Amniotic epithelial cell (primary cell): ENCODE measurements around the gene CRYBB3.
"Not testable (repeated sequence)": the region's sequence is repeated elsewhere in the genome, so short reads cannot be mapped to it uniquely, and the experiment has no call there.

Experiments used
- DNase-seq: peaks from one replicate; pipeline ENCODE4 v3.0.0-alpha.2; 2010; ENCODE audit warnings: low read depth

CRYBB3 gene

GRCh38 chr22:25176175-25176574 is 23.5 kb upstream of the CRYBB3 start:
- no peak for DNase-seq

- no peak for DNase-seq
These were observed 22.9 kb upstream of the CRYBB3 start for GRCh38 chr22:25176799-25177198.

DNA sequence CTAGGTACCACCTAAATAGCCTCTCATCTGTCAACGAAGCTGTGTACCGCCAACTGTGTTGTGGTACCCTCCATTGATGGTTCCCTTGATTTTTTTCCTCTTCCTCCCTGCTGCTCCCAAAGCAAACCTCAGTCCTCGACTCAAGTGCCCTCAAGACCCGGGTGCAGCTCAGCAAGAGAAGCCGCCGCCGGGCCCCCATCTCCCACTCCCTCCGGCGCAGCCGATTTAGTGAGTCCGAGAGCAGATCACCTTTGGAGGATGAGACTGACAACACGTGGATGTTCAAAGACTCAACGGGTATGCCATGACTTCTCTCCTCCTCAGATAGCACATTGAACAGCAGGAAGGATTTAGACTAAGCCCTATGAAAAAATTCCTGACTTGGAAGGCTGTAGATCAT is 22.4 kb upstream of the CRYBB3 start:
- no peak for DNase-seq

DNA sequence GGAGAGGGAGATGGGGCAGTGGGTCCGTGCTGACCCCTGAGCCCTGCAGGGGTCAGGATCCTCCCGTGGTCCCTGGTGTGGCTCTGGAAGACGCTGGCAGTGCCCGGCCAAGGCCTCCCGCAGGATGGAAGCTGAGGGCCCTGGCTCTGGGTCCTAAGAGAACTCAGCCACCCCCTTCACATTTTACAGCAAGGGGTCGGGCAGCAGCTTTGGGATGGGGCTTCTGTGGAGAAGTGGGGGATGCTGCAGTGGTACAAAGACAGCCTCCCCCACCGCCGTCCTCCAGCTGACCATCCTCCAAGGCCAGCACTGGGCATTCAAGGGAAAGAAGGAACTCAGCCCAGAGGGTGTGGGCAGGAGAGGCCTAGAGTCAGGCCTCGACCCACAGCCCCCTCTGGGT is 21.8 kb upstream of the CRYBB3 start:
- DNase-seq, result no peak

- not testable (repeated sequence) for DNase-seq
These were observed 21.3 kb upstream of the CRYBB3 start for GRCh38 chr22:25178348-25178747.

GRCh38 chr22:25178869-25179631 is 20.6 kb upstream of the CRYBB3 start:
- not testable (repeated sequence) for DNase-seq

DNA sequence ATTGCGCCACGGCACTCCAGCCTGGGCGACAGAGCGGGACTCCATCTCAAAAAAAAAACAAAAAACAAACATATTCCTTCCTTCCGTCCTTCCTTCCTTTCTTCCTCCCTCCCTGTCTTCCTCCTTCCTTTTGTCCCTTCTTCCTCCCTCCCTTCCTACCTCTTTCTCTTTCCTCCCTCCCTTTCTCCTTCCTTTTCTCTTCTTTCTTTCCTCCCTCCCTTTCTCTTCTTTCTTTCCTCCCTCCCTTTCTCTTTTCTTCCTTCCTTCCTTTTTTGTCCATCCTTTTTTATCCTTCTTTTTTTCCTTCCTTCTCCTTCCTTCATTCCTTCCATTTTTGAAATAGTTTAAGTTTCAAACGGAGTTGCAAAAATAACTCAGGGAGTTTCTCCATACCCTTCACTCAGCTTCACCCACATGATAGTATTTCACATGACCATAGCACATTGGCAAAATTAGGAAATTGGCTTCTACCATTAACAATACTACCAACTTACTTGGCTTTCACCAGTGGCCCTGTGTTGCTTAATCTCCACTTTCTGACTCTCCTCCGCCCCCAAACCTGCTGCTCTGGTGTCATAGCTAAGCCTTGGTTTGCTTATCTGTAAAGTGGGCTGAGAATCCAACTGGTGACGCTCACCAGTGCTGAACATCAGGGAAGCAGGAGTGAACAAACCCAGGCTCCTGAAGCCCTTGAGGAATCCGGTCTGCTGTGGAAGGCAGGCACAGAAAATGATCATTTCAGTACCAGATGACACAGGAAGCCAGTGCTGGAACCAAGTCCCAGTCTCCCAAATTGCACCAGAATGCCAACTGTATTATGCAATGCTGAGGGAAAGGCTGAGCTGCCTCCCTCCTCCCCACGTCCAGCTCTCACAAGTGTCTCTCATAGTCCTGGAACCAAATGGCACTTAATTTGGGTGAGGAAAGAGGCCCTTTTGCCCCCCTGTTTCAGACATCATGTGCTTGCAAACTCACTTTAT is 17.2 kb upstream of the CRYBB3 start:
- no peak for DNase-seq

GRCh38 chr22:25183949-25184619 is 15.6 kb upstream of the CRYBB3 start:
- DNase-seq, result no peak

GRCh38 chr22:25186140-25186539 is 13.5 kb upstream of the CRYBB3 start:
- no peak for DNase-seq

DNA sequence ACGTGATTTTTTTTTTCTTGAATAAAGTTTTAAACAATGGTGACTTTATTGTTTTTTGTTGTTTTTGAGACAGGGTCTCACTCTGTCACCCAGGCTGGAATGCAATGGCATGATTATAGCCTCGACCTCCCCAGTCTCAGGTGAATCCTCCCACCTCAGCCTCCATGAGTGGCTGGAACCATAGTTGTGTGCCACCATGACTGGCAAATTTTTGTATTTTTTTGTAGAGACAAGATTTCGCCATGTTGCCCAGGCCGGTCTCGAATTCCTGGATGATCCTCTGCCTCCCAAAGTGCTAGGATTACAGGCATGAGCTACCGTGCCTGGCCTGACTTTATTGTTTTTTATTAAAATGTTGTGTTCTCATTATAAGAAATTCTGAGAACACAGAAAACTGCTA is 12.2 kb upstream of the CRYBB3 start:
- DNase-seq, result no peak

- DNase-seq, result no peak
These were observed 7.3 kb upstream of the CRYBB3 start for GRCh38 chr22:25192406-25192805.

DNA sequence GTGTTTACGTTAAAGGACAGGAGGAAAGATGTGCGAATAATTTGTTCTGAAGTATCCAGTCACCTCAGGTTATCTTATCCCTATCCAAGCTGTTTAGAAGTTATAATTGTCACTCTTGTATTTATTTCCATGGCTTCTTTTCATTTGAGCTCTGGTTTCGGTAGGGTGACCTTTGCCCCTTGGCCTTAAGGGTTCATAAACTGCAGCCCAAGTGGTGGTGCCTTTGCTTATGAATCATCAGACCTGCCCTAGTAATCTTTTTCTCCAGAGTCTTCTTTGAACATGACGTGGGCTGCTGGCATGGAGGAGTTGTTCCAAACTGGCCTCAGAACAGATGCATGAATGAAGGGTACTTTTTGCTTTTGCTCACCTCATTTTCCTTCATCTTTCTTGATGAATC is 6.5 kb upstream of the CRYBB3 start:
- no peak for DNase-seq

DNA sequence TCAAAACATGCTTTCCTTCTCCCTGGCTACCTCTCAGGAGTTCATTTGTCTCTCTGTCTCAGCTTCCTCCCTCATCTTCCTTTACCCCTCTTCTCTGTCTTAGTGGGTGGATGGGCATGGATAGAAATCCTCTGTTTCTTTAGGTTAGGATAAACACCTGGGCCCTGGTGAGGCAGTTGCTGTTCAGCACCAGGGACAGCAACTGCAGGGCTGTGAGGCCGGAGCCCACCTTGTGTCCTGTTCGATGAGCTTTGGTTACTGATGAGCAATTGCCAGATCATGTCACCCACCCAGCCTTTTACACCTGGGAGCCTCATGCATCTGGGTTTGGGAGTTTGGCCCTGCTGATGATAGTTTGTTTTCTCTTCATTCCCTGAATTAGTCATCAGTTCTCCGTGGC is 6.1 kb upstream of the CRYBB3 start:
- DNase-seq, result no peak

- no peak for DNase-seq
These were observed 3.3 kb upstream of the CRYBB3 start for GRCh38 chr22:25196326-25196725.

DNA sequence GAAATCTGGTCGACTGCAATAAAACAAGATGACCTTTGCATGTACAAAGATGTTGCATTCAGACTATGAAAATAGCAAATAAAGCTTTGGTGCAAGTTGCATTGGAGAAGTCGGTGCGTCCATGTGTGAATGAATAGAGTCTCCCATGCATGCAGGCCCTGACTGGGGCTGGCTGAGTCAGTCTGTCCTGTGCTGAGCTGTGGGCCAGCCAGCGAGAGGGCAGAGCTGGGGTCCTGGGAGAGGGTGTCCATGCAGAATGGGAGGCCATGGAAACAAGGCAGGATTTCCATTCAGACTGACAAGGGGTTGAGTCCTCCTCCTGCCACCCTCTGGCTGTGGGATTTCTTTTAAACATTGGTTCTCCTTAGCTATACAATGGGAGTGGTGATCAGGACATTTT is 2.3 kb upstream of the CRYBB3 start:
- DNase-seq, result no peak

DNA sequence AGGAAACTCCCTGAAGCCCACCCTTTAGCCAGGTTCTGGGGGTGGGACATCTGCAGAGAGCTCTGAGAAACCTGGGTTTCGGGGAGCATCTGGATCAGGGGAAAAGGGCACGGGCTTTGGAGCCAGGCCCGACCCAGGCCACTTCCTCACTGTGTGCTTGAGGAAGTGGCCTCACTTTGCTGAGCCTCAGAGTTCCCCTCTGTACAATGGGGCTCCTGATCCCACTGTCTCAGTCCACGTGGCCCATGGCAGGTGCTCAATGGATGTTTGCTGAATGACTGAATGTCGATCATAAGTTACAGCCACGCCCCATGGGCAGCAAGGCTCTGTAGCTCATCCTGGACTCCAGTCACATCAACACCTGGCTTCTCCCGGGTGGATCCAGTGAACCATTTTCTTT is 1.3 kb downstream of the CRYBB3 start:
- no peak for DNase-seq

GRCh38 chr22:25201557-25202273 is 2.1 kb downstream of the CRYBB3 start:
- no peak for DNase-seq

GRCh38 chr22:25202290-25202921 is 2.7 kb downstream of the CRYBB3 start:
- peak; percentile 37 for DNase-seq

DNA sequence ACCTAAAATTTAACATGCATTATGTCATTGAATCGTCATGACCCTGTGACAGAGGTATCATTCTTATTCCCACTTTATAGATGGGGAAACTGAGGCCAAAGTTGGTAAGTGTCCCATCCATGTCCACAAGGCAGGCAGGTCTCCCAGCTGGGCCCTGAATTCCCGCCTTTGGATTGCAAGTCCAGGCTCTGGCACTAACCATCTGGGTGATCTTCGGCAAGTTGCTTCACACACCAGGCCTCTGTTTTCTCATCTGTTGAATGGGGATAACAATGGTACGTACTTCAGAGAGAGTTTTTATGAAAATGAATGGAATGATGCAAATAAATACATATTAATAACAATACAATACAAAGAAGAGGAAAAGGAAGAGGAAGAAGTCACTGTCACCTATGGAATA is 3.4 kb downstream of the CRYBB3 start:
- no peak for DNase-seq

DNA sequence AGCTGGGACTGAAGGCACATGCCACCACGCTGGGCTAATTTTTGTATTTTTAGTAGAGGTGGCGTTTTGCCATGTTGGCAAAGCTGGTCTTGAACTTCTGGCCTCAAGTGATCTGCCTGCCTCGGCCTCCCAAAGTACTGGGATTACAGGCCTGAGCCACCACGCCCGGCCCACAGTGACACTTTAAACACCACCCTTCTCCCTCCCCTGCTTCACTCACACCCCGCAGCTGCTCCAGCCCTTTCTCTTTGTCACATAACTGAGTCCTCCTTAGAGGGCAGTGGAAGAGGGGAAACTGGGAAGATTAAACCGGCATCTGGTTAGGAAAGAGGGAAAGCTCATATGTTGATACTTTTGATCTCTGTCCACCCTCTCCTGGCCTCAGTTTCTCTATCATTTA is 4.9 kb downstream of the CRYBB3 start:
- DNase-seq, result not testable (repeated sequence)

DNA sequence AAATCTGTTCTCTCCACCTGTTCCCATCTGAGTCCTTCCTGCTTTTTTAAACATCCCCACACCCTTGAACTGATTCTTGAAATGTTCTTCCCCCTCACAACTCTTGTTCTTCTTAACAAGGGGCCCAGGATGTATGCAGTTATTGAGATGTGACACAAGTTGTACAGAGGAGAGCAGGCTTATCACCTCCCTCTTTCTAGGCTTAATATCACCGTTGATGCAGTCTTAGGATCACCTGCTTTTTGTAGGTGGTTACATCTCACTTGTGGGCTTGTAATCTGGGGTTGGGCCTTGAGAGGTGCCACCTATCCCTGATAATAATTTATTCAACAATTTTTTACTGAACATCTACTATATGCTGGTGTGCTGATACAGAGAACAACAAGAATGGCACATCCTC is 6.2 kb downstream of the CRYBB3 start:
- no peak for DNase-seq
